Measurements from ENCODE around the gene ECHDC3.

- no peak for TF ChIP-seq EZH2 (IDR thresholded peaks at IDR 0.05)
- TF ChIP-seq POLR2AphosphoS5 (IDR thresholded peaks at IDR 0.05; ENCODE audit: borderline replicate concordance, low read depth, low read length) = no peak
Observed at GRCh38 chr10:11782793-11783557, 40.8 kb downstream of the ECHDC3 start.
